ENCODE measurements around the gene TFDP2. TPM values are rescaled to one million over a fixed set of nuclear protein-coding genes. Genes with fewer than 3 reads are reported as not detected.

The TFDP2 gene
- total and polyA plus RNA-seq, 12 donors = 11.0 to 77.8 (median 54.3) TPM

- Histone ChIP-seq H3K27ac (no peak overlapping the region), H3K27me3 (no peaks in the 10 kb centered on the region), H3K4me3 (no peak overlapping the region), H3K36me3 (peaks cover 0 to 99% (median 18%) of the 10 kb centered on the region in 9 donors), H3K9me3 (no peaks in the 10 kb centered on the region), H3K4me1 (no peaks in the 10 kb centered on the region)
- TF ChIP-seq, protein P1, sequence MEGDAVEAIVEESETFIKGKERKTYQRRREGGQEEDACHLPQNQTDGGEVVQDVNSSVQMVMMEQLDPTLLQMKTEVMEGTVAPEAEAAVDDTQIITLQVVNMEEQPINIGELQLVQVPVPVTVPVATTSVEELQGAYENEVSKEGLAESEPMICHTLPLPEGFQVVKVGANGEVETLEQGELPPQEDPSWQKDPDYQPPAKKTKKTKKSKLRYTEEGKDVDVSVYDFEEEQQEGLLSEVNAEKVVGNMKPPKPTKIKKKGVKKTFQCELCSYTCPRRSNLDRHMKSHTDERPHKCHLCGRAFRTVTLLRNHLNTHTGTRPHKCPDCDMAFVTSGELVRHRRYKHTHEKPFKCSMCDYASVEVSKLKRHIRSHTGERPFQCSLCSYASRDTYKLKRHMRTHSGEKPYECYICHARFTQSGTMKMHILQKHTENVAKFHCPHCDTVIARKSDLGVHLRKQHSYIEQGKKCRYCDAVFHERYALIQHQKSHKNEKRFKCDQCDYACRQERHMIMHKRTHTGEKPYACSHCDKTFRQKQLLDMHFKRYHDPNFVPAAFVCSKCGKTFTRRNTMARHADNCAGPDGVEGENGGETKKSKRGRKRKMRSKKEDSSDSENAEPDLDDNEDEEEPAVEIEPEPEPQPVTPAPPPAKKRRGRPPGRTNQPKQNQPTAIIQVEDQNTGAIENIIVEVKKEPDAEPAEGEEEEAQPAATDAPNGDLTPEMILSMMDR (IDR thresholded peaks at IDR 0.05) = no peak
- ATAC-seq (no peak), DNase-seq (no peak)
- 78 to 90% methylated on average over 1 of the region's 1 CpG for WGBS, 2 donors
- intact Hi-C loops (cut with DNase I) = loop anchor here in 1 of 10 donors (10.0 kb wide), 1 partner anchor 109 kb away; no protein-coding TSS in a partner anchor
Measured at GRCh38 chr3:142175478-142175877, 26.1 kb upstream of the TFDP2 start.

GRCh38 chr3:142174559-142174958, 25.2 kb upstream of the TFDP2 start:
- TF ChIP-seq, protein P1 (IDR thresholded peaks at IDR 0.05) = no peak
- Histone ChIP-seq H3K36me3 (peaks cover 0 to 99% (median 14%) of the 10 kb centered on the region in 9 donors), H3K27me3 (no peaks in the 10 kb centered on the region), H3K9me3 (no peaks in the 10 kb centered on the region), H3K4me1 (no peaks in the 10 kb centered on the region), H3K4me3 (no peak overlapping the region), H3K27ac (no peak overlapping the region)
- DNase-seq (no peak), ATAC-seq (no peak)
- intact Hi-C loops (cut with DNase I) = loop anchor here in 1 of 10 donors (10.0 kb wide), 1 partner anchor 110 kb away; no protein-coding TSS in a partner anchor
- WGBS, 2 donors = 94% methylated on average over 2 of the region's 2 CpGs

GRCh38 chr3:142168514-142168913, 19.2 kb upstream of the TFDP2 start:
- intact Hi-C loops (cut with DNase I) = no loop called here
- H3K27me3 ChIP-seq = no peaks in the 10 kb centered on the region
- DNase-seq (no peak), ATAC-seq (no peak)
- peaks cover 0 to 96% (median 14%) of the 10 kb centered on the region in 9 donors for H3K36me3 ChIP-seq
- TF ChIP-seq, protein P1 (IDR thresholded peaks at IDR 0.05) = no peak
- WGBS, 2 donors = 80 to 85% methylated on average over 3 of the region's 3 CpGs
- no peaks in the 10 kb centered on the region for H3K4me1 ChIP-seq
- H3K9me3 ChIP-seq = no peaks in the 10 kb centered on the region
- no peak overlapping the region for H3K27ac ChIP-seq
- no peak overlapping the region for H3K4me3 ChIP-seq

DNA sequence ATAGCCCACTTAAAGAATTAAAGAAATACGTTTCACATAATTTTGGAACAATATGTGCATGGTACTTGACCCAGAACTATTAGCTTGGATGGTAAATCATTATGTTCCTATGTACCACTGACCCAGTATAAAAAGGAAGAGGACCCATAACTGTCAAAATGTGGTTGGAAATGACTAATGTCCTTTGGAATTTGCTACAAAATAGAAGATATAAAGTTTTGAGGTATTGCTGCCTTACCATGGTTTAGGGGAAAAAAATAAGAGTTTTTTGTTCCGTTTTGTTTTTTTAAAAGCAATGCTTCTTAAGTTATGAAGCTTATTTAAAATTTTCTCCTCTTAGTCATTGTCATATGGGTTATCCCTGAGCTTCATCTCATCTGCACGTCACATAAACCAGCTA, 15.8 kb upstream of the TFDP2 start:
- ATAC-seq (no peak), DNase-seq (no peak)
- H3K36me3 ChIP-seq = peaks cover 0 to 86% (median 9%) of the 10 kb centered on the region in 9 donors
- no peak overlapping the region for H3K4me3 ChIP-seq
- H3K4me1 ChIP-seq = no peaks in the 10 kb centered on the region
- 97 to 98% methylated on average over 3 of the region's 3 CpGs for WGBS, 2 donors
- no peaks in the 10 kb centered on the region for H3K27me3 ChIP-seq
- H3K9me3 ChIP-seq = no peaks in the 10 kb centered on the region
- TF ChIP-seq, protein P1 (IDR thresholded peaks at IDR 0.05) = no peak
- intact Hi-C loops (cut with DNase I) = no loop called here
- H3K27ac ChIP-seq = no peak overlapping the region
